Measurements from ENCODE around the gene SERPINB1.
A peak's percentile ranks its signal among the peaks of the same experiment; 100 is the strongest.

DNA sequence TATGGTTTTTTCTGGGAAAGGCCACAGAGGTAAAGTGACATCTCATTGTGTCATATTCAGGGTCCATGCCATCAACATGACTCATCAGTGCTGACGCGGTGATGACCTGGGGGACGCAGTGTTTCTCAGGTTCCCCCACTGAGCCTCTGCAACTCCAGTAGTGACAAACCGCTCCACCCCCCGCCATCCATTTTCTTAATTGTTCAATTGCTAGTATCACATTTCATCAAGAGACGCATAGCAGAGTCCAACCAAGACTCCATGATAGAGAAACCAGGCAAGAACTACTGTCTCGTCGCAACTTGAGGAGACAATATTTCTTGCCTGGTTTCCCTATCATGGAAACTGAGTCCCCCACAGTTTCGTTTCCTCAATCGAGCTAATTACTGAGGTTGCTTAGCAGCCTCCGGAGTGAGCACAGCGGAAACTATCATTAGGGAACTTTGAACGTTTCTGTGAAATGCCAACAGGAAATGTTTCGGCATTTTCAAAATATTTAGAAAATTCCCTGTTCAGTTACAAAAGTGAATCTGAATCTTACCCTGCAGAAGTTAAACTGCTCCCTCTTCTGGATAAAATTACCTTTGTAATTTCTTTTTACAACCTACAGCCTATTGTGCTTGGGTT lies 12.2 kb upstream of the SERPINB1 start:
- TF ChIP-seq, protein P1, sequence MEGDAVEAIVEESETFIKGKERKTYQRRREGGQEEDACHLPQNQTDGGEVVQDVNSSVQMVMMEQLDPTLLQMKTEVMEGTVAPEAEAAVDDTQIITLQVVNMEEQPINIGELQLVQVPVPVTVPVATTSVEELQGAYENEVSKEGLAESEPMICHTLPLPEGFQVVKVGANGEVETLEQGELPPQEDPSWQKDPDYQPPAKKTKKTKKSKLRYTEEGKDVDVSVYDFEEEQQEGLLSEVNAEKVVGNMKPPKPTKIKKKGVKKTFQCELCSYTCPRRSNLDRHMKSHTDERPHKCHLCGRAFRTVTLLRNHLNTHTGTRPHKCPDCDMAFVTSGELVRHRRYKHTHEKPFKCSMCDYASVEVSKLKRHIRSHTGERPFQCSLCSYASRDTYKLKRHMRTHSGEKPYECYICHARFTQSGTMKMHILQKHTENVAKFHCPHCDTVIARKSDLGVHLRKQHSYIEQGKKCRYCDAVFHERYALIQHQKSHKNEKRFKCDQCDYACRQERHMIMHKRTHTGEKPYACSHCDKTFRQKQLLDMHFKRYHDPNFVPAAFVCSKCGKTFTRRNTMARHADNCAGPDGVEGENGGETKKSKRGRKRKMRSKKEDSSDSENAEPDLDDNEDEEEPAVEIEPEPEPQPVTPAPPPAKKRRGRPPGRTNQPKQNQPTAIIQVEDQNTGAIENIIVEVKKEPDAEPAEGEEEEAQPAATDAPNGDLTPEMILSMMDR (IDR thresholded peaks at IDR 0.05 in 8 of 11, conservative IDR thresholded peaks at IDR 0.05 in 3 of 11): peak in 10 of 11 experiments; percentile 13 to 43 (median 28)
- peak in 1 of 3 donors; percentile 54 for TF ChIP-seq POLR2AphosphoS5 (IDR thresholded peaks at IDR 0.05)
